GM21723 (cell line): ENCODE data around the gene CD300A.

ENCODE experiments used
- ATAC-seq: cut with Tn5 transposase; IDR thresholded peaks from one replicate; pipeline ENCODE4 v1.9.1; 2021; ENCODE audit warnings: mild to moderate bottlenecking, moderate library complexity; ENCODE audit not compliant: unreplicated experiment

Gene CD300A

DNA sequence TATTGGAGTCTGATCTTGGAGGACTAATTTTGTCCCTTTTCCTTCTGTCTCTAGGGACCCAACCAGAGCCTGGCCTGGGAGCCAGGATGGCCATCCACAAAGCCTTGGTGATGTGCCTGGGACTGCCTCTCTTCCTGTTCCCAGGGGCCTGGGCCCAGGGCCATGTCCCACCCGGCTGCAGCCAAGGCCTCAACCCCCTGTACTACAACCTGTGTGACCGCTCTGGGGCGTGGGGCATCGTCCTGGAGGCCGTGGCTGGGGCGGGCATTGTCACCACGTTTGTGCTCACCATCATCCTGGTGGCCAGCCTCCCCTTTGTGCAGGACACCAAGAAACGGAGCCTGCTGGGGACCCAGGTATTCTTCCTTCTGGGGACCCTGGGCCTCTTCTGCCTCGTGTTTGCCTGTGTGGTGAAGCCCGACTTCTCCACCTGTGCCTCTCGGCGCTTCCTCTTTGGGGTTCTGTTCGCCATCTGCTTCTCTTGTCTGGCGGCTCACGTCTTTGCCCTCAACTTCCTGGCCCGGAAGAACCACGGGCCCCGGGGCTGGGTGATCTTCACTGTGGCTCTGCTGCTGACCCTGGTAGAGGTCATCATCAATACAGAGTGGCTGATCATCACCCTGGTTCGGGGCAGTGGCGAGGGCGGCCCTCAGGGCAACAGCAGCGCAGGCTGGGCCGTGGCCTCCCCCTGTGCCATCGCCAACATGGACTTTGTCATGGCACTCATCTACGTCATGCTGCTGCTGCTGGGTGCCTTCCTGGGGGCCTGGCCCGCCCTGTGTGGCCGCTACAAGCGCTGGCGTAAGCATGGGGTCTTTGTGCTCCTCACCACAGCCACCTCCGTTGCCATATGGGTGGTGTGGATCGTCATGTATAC, 26.5 kb upstream of the CD300A start:
- no peak for ATAC-seq

DNA sequence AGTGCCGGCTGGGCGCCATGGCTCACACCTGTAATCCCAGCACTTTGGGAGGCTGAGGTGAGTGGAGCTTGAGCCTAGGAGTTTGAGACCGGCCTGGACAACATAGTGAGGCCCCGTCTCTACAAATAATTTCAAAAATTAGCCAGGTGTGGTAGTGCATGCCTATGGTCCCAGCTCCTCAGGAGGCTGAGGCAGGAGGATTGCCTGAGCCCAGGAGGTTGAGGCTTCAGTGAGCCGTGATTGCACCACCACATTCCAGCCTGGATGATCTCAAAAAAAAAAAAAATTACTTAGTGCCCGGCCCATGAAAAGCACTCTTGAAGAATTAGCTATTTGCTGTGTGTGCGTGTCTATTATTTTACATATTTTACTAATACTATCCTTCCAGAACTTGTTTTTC, 24.9 kb upstream of the CD300A start:
- ATAC-seq = no peak

GRCh38 chr17:74442291-74442669, 24.2 kb upstream of the CD300A start:
- no peak for ATAC-seq

- peak; percentile 65 for ATAC-seq
These were observed 23.5 kb upstream of the CD300A start for GRCh38 chr17:74442670-74443515.

DNA sequence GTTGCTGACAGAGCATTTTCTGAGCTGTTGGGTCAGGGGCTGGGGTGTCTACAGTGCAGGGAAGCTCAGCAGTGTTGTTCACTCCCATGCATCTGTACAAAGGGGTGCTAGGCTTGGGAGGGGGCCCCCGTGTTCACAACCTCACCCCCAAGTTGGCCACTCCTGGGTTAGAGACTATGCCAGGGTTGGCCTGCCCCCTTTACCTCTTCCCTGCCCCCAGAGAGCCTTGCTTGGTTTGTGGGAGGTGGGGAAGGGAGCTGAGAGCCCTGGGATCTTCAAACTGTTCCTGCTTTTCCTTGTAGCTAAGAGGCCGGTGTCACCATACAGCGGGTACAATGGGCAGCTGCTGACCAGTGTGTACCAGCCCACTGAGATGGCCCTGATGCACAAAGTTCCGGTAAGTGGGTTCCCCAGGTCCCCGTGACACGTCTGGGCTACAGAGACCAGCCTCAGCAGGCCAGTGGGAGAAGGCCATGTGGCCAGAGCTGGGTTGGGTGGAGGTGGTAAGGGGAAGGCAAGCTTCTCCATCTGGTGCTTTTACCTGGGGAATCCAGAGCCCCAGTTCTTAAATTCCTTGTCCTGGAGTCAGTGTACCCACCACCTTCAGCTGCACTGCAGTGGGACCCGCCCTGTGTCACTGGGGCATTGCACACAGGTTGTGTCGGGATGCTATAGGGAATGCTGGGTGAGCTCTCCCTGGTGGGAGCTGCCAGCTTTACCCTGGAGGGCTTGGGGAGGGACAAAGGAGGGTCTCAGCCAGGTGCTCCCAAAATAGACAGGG, 22.7 kb upstream of the CD300A start:
- no peak for ATAC-seq

- ATAC-seq = no peak
These were observed 22.0 kb upstream of the CD300A start for GRCh38 chr17:74444406-74444805.

GRCh38 chr17:74445158-74445557, 21.3 kb upstream of the CD300A start:
- ATAC-seq = no peak

DNA sequence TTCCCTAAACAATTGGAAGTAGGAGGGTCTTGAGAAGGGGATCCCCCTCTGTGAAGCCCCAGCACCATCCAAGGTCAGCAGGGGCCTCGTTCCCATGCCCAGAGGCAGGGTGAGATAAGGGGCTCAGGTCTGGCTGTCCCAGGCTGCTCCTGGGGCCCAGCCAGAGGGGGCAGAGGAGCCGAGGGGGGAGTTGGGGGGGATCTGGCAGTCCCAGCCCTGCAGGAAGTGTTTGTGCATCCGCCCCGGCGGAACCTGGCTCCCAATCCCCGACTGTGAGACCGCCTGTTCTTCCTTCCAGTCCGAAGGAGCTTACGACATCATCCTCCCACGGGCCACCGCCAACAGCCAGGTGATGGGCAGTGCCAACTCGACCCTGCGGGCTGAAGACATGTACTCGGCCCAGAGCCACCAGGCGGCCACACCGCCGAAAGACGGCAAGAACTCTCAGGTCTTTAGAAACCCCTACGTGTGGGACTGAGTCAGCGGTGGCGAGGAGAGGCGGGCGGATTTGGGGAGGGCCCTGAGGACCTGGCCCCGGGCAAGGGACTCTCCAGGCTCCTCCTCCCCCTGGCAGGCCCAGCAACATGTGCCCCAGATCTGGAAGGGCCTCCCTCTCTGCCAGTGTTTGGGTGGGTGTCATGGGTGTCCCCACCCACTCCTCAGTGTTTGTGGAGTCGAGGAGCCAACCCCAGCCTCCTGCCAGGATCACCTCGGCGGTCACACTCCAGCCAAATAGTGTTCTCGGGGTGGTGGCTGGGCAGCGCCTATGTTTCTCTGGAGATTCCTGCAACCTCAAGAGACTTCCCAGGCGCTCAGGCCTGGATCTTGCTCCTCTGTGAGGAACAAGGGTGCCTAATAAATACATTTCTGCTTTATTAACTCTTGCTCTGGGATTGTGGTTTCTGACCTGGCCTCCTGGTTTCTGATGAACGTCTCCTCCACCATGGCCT, 19.6 kb upstream of the CD300A start:
- no peak for ATAC-seq

DNA sequence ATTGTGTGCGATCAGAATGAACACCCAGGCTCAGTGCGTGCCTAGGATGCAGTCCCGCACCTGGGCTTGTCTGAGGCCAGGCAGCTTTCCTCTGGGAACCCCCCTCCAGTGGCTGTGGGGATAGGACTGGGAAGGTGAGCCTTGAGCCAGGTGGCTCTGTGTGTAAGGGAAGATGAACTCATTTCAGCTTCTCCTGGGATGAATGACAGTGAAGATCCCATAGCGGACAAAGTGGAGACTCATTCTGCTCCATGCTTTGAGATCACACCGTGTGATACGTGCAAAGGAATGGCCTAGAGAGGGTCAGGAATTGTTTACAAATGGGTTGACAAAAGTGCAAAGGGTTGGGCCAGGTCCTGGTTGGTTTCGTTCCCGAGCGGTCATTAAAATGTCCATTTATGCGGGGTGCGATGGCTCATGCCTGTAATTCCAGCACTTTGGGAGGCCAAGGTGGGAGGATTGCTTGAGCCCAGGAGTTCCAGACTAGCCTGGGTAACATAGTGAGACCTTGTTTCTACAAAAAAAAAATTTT, 18.7 kb upstream of the CD300A start:
- ATAC-seq = no peak

GRCh38 chr17:74448756-74449155, 17.7 kb upstream of the CD300A start:
- no peak for ATAC-seq

DNA sequence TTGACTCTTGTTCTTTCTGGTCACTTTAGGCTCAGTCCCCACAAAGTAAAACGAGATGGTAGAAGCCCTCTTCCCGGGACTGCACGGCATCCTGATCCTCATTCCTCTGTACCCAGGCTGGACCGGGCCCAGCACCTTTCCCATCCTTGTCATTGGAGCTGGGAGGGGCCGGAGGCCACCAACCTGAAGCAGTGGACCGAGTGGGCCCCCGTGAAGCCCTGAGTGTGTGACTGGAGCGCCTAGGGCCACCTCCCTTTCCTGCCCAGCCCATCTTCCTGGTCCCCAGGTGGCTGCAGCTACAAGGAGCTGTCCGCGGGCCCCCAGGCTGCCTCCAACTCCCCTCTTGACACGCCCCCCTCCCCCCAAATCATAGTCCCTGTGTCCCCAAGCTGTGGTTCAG, 17.1 kb upstream of the CD300A start:
- ATAC-seq = no peak

- no peak for ATAC-seq
These were observed 16.7 kb upstream of the CD300A start for GRCh38 chr17:74449773-74450172.

GRCh38 chr17:74450231-74450630, 16.2 kb upstream of the CD300A start:
- no peak for ATAC-seq

- no peak for ATAC-seq
These were observed 15.5 kb upstream of the CD300A start for GRCh38 chr17:74450925-74451403.

DNA sequence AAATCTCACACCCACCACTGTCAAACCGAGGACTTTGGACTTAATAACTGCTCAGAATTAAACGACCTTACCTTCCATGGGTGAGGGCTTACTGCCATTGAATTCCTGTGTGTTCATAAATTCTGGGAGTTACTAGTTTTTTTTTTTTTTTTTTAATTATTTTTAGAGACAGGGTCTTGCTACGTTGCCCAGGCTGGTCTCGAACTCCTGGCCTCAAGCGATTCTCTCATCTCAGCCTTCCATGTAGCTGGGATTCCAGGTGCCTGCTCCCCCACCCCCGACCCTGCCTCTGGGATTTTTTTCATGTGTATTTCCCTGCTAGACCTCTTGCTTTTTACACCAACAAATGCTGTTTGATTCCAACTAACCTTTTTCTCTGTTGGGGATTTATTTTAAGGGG, 14.9 kb upstream of the CD300A start:
- ATAC-seq = no peak

DNA sequence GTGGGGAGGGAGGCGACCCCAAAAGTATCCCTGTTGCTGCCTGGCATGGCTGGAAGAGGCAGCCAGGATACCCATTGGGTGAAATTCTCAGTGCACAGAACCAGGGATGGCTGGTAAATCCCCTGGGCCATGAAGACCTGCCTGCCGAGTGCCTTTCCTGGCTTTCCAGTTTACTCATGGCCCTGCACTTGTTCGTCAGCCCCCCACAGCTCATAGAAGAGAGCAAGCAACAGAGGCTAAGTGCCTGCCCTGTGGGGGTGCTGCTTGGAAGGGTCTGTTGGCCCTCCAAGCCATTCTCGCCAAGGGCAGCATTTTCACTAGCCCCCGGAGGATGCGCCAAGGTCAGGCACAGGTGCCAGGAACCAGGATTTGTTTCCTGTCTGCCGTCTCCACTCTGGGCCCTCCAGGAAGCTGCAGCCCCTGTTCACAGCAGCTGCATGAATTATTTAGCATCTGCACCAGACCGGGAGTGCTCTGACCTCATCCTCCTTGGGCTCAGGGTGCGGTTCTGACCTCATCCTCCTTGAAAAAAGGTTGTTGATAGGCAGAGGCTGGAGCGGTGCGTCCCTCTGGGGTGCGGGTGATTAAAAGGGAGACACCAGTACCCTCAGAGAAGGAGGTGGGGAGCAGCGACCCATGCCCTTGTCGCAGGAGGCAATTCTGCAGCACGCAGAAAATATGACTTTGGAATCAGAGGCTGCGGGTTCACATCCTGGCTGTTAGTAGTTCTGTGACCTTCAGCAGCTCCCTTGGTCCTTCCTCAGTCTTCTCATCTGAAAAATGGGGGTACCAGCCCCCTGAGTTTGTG, 14.2 kb upstream of the CD300A start:
- ATAC-seq = no peak

- no peak for ATAC-seq
These were observed 13.4 kb upstream of the CD300A start for GRCh38 chr17:74452841-74453661.

DNA sequence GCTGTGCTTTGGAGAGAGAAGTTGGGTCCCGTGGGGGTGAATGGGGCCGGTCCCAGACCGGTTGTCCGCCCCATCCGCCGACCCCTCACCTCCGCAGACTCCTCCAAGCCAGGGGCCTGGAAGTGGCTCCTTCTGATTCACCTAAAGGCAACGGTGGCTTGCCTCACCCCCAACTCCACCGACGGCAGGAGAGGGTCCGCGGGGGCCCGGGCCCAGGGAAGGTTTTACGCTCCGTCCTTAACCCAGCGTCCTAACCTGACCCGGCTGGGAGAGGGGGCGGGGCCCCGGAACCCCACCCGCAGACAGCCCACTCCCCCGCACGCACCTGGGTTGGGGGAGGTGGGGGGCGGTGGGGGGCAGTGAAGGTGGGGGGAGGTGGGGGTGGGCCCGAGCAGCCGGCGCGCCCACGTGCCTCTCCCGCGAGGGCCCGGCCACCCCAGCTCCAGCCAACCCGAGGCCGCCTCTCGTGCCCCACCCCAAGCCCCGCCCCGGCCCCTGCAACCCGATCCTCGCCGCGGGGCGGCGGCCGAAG, 12.7 kb upstream of the CD300A start:
- ATAC-seq = no peak
